ENCODE results near the gene CIROP. TPM values are rescaled to one million over a fixed set of nuclear protein-coding genes. Genes with fewer than 3 reads are reported as not detected.
A peak's percentile ranks its signal among the peaks of the same experiment; 100 is the strongest.

The CIROP gene
- total and polyA plus RNA-seq, 9 of the 15 experiments (the other 6 are each of a cell fraction or from before 2014, with no cell fraction given), result not detected

- TF ChIP-seq ZNF639 (CRISPR knock-in tag; conservative IDR thresholded peaks at IDR 0.05 in 1 of 2, IDR thresholded peaks at IDR 0.05 in 1 of 2) (no peak), CREB1 (IDR thresholded peaks at IDR 0.05) (0 out of 2 replicates have a peak, but pooled peaks have one; percentile 9), CREB1 (CRISPR knock-in tag; IDR thresholded peaks at IDR 0.05) (0 out of 2 replicates have a peak, but pooled peaks have one; percentile 30), HDAC2 (IDR thresholded peaks at IDR 0.05) (peak; percentile 76), ZNF347 (CRISPR knock-in tag; IDR thresholded peaks at IDR 0.05; ENCODE audit: low read depth) (no peak), STAT6 (CRISPR knock-in tag; IDR thresholded peaks at IDR 0.05) (0 out of 2 replicates have a peak, but pooled peaks have one; percentile 45), HDAC1 (IDR thresholded peaks at IDR 0.05) (0 out of 4 replicates have a peak, but pooled peaks of 1 of the 2 experiments have one; percentile 22), HLTF (IDR thresholded peaks at IDR 0.05) (peak; percentile 87; the same call in 1 of the 2 replicates), USF2 (CRISPR knock-in tag; IDR thresholded peaks at IDR 0.05) (no peak), CREB3L1 (IDR thresholded peaks at IDR 0.05; ENCODE audit: borderline replicate concordance, low read depth) (peak; percentile 41; the same call in 1 of the 2 replicates), STAG1 (CRISPR knock-in tag; IDR thresholded peaks at IDR 0.05; ENCODE audit: borderline replicate concordance) (peak; percentile 79; the same call in 1 of the 2 replicates), DNMT1 (IDR thresholded peaks at IDR 0.05) (no peak), POLR2B (IDR thresholded peaks at IDR 0.05; ENCODE audit: low read depth, partially characterized antibody) (peak; percentile 61), JUND (IDR thresholded peaks at IDR 0.05; ENCODE audit: borderline replicate concordance, low read depth, low read length) (peak; percentile 50), JUND (tag; IDR thresholded peaks at IDR 0.05; ENCODE audit: borderline replicate concordance, low read depth, low read length) (no peak), MYC (IDR thresholded peaks at IDR 0.05; ENCODE audit: low read depth, low read length) (no peak; the same call in 1 of the 2 replicates), MYC (CRISPR knock-in tag; IDR thresholded peaks at IDR 0.05; ENCODE audit: borderline replicate concordance, low read depth) (peak; percentile 48; the same call in 1 of the 2 replicates), GABPB2 (CRISPR knock-in tag; conservative IDR thresholded peaks at IDR 0.05) (no peak), PTTG1 (tag; IDR thresholded peaks at IDR 0.05; ENCODE audit: low read depth) (no peak), RCOR1 (IDR thresholded peaks at IDR 0.05; ENCODE audit: borderline replicate concordance in 1 of 2, low read depth in 2 of 2, low read length in 2 of 2) (peak in 1 of 2 experiments; percentile 75; a peak in 2 of 4 replicates)
These were observed 46.8 kb downstream of the CIROP start (continued) for GRCh38 chr14:23057757-23058653.

All from K562 (cell line).